MCF 10A (cell line): Measurements from ENCODE around the gene SIM2. TPM values are rescaled to one million over a fixed set of nuclear protein-coding genes. Genes with fewer than 3 reads are reported as not detected.

Experiments
- BruUV-seq: library from RNA; stranded (reverse); fragments of 400-500 nt; replicated peaks from 2 replicates; lab custom pipeline; 2021; lab: Mats Ljungman, UMichigan
- CTCF ChIA-PET: fragments of 300-600 bp; sonication (Branson Sonifier 250); formaldehyde crosslinking; extraction: SDS; loops from one replicate; lab custom pipeline; 2021; ENCODE audit warnings: antibody characterized with exemption, inconsistent platforms; lab: Yijun Ruan, JAX
- POLR2A ChIA-PET: fragments of 300-600, 350-650 bp; sonication (Branson Sonifier 250); formaldehyde crosslinking; extraction: SDS; loops from one replicate; lab custom pipeline; 2020; ENCODE audit warnings: antibody characterized with exemption, inconsistent platforms; lab: Yijun Ruan, JAX
- DNase-seq: peaks from one replicate; pipeline ENCODE4 v3.0.0-alpha.2; 2018; ENCODE audit not compliant: unreplicated experiment
- H3K27ac Mint-ChIP-seq: one replicate; pipeline ENCODE4 v1.8.0; 2022; ENCODE audit warnings: mild to moderate bottlenecking, low read depth, mixed read lengths; ENCODE audit not compliant: unreplicated experiment
- H3K27me3 Mint-ChIP-seq: one replicate; pipeline ENCODE4 v1.8.0; 2022; ENCODE audit warnings: mixed read lengths; ENCODE audit not compliant: insufficient read depth, unreplicated experiment
- H3K36me3 Mint-ChIP-seq: one replicate; pipeline ENCODE4 v1.8.0; 2022; ENCODE audit warnings: mild to moderate bottlenecking, moderate library complexity, mixed read lengths; ENCODE audit not compliant: insufficient read depth, unreplicated experiment
- H3K4me1 Mint-ChIP-seq: one replicate; pipeline ENCODE4 v1.8.0; 2022; ENCODE audit warnings: mixed read lengths; ENCODE audit not compliant: insufficient read depth, unreplicated experiment
- H3K4me3 Mint-ChIP-seq: one replicate; pipeline ENCODE4 v1.8.0; 2022; ENCODE audit warnings: mild to moderate bottlenecking, moderate library complexity, mixed read lengths; ENCODE audit not compliant: unreplicated experiment
- H3K9me3 Mint-ChIP-seq: one replicate; pipeline ENCODE4 v1.8.0; 2022; ENCODE audit warnings: mixed read lengths; ENCODE audit not compliant: unreplicated experiment
- intact Hi-C: fragments of 100-400 bp; cut with micrococcal nuclease; formaldehyde crosslinking; loops from 2 replicates; pipeline ENCODE4 v1.14.1; 2022
- total RNA-seq: library from RNA; stranded (reverse); gene quantifications from 2 replicates; pipeline ENCODE4 v1.2.3, GENCODE V29; 2022
- TF ChIP-seq, protein P1 (sequence below): fragments of 200-600 bp; IDR thresholded peaks from one replicate; pipeline ENCODE4 v1.8.0; 2022; ENCODE audit warnings: antibody characterized with exemption, mild to moderate bottlenecking; ENCODE audit not compliant: unreplicated experiment

SIM2 gene
- total RNA-seq, 1 experiment from 2014 or later, result 14.4 TPM

DNA sequence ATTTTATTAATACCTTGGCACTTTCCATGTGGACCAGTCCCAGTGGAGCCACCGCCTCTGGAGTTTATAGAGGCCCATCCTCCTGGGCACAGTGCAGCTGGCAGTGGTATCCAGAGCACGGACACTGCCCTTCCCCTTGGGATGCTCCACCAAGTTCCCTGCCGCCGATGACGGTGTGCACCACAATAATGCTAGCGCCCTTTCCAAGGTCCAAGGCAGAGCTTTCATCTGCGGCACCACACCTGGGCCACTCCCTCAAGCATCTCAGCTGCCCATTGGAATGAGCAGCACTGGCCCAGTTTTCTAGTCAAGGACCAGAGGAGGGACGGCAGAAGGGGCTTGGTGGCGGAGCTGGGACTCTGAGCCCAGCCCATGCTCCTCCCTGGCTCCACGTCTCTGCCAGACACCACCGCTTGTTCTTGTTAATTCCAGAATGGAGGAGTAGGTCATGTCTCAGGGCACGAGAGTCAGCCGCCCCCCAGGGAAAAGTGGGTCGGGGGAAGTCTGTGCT is 24.5 kb downstream of the SIM2 start:
- Mint-ChIP-seq H3K4me3 (no peak overlapping the region), H3K9me3 (no peaks in the 10 kb centered on the region), H3K27me3 (no peaks in the 10 kb centered on the region), H3K36me3 (peaks cover 17% of the 10 kb centered on the region), H3K4me1 (peaks cover 12% of the 10 kb centered on the region), H3K27ac (no peak overlapping the region)
- no TSS peak for BruUV-seq
- DNase-seq, result no peak
- intact Hi-C loops, result no loop called here
- ChIA-PET POLR2A (no interaction called here), CTCF (no interaction called here)
- TF ChIP-seq, protein P1, sequence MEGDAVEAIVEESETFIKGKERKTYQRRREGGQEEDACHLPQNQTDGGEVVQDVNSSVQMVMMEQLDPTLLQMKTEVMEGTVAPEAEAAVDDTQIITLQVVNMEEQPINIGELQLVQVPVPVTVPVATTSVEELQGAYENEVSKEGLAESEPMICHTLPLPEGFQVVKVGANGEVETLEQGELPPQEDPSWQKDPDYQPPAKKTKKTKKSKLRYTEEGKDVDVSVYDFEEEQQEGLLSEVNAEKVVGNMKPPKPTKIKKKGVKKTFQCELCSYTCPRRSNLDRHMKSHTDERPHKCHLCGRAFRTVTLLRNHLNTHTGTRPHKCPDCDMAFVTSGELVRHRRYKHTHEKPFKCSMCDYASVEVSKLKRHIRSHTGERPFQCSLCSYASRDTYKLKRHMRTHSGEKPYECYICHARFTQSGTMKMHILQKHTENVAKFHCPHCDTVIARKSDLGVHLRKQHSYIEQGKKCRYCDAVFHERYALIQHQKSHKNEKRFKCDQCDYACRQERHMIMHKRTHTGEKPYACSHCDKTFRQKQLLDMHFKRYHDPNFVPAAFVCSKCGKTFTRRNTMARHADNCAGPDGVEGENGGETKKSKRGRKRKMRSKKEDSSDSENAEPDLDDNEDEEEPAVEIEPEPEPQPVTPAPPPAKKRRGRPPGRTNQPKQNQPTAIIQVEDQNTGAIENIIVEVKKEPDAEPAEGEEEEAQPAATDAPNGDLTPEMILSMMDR, result no peak

DNA sequence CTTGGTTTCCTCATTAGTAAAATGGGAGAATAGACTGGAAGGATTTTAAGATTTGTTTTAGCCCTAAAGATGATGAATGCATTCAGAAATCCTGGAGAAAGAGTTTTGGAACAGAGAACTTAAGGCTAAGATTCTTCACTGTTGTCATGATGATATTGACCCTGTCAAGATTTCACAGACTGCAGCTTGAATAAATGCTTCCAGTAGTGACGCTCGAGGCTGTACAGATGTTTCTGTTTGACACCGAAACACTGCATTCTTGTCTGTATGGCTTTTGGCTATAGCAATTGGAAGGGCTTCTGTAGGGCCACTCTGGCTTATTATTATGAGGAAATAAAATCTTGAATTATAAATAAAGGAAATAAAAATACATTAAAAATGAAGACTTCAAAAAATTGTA is 25.7 kb downstream of the SIM2 start:
- Mint-ChIP-seq H3K4me1 (peaks cover 3% of the 10 kb centered on the region), H3K4me3 (no peak overlapping the region), H3K36me3 (peaks cover 9% of the 10 kb centered on the region), H3K9me3 (no peaks in the 10 kb centered on the region), H3K27ac (no peak overlapping the region), H3K27me3 (no peaks in the 10 kb centered on the region)
- BruUV-seq, result no TSS peak
- CTCF ChIA-PET, result no interaction called here
- TF ChIP-seq, protein P1, result no peak
- intact Hi-C loops, result no loop called here
- POLR2A ChIA-PET, result interaction anchor here (1.2 kb wide), 2 partner anchors 9 to 12 kb away, joined by 3 read pairs; no protein-coding TSS in a partner anchor
- no peak for DNase-seq

DNA sequence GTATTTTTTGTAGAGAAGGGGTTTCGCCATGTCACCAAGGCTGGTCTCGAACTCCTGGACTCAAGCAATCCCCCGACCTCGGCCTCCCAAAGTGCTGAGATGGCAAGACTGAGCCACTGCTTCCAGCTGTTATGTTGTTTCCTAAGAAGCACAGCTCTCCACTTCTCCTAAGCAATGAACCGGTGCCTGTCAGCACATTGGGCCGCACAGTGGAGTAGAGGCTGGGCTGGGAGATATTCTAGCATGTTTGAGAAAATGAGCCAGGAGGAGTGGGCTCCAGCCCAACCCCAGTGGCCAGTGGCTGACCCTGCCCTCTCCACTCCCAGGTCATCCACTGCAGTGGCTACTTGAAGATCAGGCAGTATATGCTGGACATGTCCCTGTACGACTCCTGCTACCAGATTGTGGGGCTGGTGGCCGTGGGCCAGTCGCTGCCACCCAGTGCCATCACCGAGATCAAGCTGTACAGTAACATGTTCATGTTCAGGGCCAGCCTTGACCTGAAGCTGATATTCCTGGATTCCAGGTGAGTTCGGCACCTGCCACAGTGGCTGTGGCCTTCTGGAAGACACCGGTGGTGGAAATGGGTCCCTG is 27.0 kb downstream of the SIM2 start:
- H3K27me3 Mint-ChIP-seq, result no peaks in the 10 kb centered on the region
- no peaks in the 10 kb centered on the region for H3K9me3 Mint-ChIP-seq
- TF ChIP-seq, protein P1, result no peak
- BruUV-seq, result no TSS peak
- no peak for DNase-seq
- no peak overlapping the region for H3K27ac Mint-ChIP-seq
- CTCF ChIA-PET, result no interaction called here
- peaks cover 4% of the 10 kb centered on the region for H3K36me3 Mint-ChIP-seq
- H3K4me3 Mint-ChIP-seq, result no peak overlapping the region
- no peaks in the 10 kb centered on the region for H3K4me1 Mint-ChIP-seq
- POLR2A ChIA-PET, result interaction anchor here (0.7 kb wide), 1 partner anchor 10 kb away, joined by 3 read pairs; no protein-coding TSS in a partner anchor
- intact Hi-C loops, result no loop called here

DNA sequence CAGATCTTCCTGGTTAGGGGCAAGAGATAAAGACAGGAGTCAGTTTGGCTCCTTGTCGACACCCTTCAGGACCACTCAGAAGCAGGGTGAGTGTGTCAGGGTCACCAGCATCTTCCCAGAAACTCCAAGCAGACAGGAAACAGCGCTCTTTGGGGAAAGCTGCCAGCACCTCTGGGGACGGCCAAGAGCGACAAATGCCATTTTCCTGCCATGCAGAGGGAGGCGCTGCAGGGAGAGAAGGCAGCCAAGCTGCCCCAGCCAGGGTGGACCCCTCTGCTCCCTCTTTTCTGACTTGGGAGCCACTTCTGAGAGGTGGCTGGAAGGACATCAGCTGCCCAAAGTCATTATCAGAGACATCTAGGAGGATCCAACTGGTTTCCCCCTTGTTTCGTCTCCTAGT is 29.0 kb downstream of the SIM2 start:
- H3K9me3 Mint-ChIP-seq, result no peaks in the 10 kb centered on the region
- H3K27me3 Mint-ChIP-seq, result no peaks in the 10 kb centered on the region
- H3K4me3 Mint-ChIP-seq, result no peak overlapping the region
- ChIA-PET CTCF (no interaction called here), POLR2A (no interaction called here)
- no peaks in the 10 kb centered on the region for H3K4me1 Mint-ChIP-seq
- no peak for DNase-seq
- TF ChIP-seq, protein P1, result no peak
- intact Hi-C loops, result no loop called here
- H3K27ac Mint-ChIP-seq, result no peak overlapping the region
- H3K36me3 Mint-ChIP-seq, result peaks cover 11% of the 10 kb centered on the region
- BruUV-seq, result no TSS peak
